Embryonic facial prominence (tissue), 1 donor: Measurements from ENCODE around the gene MSX2.

Experiments
- DNase-seq: peaks from one replicate; pipeline ENCODE4 v3.0.0-alpha.2; 2016; ENCODE audit errors: extremely low spot score

The MSX2 gene

DNA sequence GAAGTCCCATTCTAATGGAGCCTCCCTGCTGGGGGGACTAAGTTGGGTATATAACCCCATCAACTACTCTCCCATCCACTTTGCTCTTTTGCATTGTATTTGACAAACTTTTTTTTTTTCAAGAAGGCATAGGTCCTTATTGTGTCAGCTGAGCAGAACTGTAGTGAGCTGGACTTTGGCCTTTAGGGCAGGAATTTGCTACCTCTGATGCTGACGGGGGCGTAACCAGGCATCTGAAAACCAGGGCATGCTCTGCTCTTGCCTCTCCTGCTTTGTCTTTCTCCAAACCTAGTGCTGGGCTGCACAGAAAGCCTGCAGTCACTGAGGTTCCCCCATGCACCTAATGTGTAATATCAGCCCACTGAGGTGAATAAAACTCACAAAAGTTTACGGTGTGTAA is 49.0 kb downstream of the MSX2 start:
- no peak for DNase-seq

DNA sequence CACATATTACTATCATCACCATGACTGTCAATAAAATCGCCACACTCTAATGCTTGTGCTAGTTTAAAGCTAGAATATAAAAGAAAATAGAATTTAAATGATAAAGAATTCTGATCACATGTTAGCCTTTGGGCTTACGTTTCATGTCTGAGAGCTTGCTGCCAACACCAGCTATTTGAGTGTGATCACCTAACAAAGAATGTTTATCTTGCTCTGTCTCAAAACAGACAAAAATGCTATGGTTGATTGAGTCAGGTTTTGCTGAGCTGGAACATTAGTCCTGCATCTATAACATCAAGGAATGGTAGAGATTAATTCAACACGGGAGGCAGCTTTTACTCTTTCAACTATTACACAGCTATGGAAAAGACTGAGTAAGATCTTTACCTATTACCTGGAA is 50.7 kb downstream of the MSX2 start:
- DNase-seq = no peak

DNA sequence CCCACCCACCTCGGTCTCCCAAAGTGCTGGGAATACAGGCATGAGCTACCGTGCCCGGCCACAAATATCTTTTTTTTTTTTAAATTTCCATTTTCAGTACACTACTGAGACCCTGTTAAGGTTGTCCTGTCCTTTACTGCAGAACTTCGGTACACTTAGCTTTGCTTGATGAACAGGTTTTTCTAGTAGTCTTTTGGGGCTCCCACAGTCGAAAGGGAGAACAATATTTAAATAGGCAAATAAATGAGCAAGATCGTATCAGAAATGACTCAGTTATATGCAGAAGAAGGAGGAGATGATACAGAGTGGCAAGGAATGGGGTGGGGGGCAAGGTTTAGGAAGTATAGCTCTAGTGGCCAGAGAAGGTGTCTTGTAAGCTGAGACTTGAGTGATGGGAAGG is 52.7 kb downstream of the MSX2 start:
- DNase-seq = no peak

DNA sequence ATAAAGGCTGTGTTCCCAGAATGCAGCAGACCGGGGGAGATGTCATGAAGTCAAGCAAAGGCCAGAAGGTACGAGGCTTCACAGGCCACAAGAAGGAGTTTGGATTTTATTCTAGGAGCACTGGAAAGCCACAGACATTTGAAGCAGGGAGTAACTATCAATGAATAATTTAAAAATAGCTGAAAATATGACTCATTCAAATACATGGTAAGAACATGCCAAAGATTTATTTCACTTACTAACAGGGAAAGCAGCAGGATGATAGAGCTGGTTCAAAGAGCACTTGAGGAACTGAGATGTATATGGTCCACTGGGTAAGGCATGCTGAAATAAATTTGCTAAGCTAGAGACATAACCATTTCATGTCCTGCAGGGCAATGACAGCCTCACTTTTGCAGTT is 53.2 kb downstream of the MSX2 start:
- DNase-seq = no peak
